ENCODE results near the gene TTC7B. TPM values are rescaled to one million over a fixed set of nuclear protein-coding genes. Genes with fewer than 3 reads are reported as not detected.
A peak's percentile ranks its signal among the peaks of the same experiment; 100 is the strongest.

The TTC7B gene
- total and polyA plus RNA-seq, 10 of the 15 experiments (the other 5 are each of a cell fraction or from before 2014, with no cell fraction given): under 0.01 to 1.1 (median 0.26) TPM; not detected in 2

- Histone ChIP-seq H3K4me3 (no peak overlapping the region), H3K27ac (ENCODE audit: control insufficient read depth, insufficient read depth) (no peak overlapping the region), H2AFZ (ENCODE audit: control insufficient read depth, low read depth, low read length) (no peak overlapping the region), H3K9ac (ENCODE audit: control insufficient read depth, insufficient read depth, low read length) (no peak overlapping the region), H3K79me2 (ENCODE audit: control insufficient read depth, insufficient read depth, low read length) (no peaks in the 10 kb centered on the region), H4K20me1 (ENCODE audit: control insufficient read depth, insufficient read depth) (no peaks in the 10 kb centered on the region), H3K36me3 (ENCODE audit: control insufficient read depth in 2 of 2, insufficient read depth in 2 of 2, low read length in 1 of 2) (no peaks in the 10 kb centered on the region), H3K27me3 (replicated peaks in 1 of 2; ENCODE audit: control insufficient read depth in 2 of 2, insufficient read depth in 2 of 2, low read length in 1 of 2) (no peaks in the 10 kb centered on the region), H3K9me3 (replicated peaks; ENCODE audit: control insufficient read depth, insufficient read depth, low read length) (no peaks in the 10 kb centered on the region), H3K4me1 (ENCODE audit: control insufficient read depth, insufficient read depth, low read length) (no peaks in the 10 kb centered on the region), H3K4me2 (ENCODE audit: control insufficient read depth, insufficient read depth) (no peak overlapping the region)
- CTCF ChIA-PET: no interaction called here
- SMC1A ChIA-PET (ENCODE audit: uncharacterized antibody, unreplicated experiment): interaction anchor here (0.6 kb wide), 1 partner anchor 227 kb away, joined by 3 read pairs; no protein-coding TSS in a partner anchor
- FAIRE-seq (no peak), DNase-seq (ENCODE audit: low read depth, low spot score) (no peak), ATAC-seq (peak; percentile 57)
- in situ Hi-C loops (cut with MboI): no loop called here
- POLR2A ChIA-PET: interaction anchor here (0.6 kb wide), 1 partner anchor 18 kb away, joined by 5 read pairs; no protein-coding TSS in a partner anchor
- RAD21 ChIA-PET (ENCODE audit: unreplicated experiment): no interaction called here
- WGBS (ENCODE audit: insufficient coverage, insufficient replicate concordance, low lambda C conversion rate, missing lambda C conversion rate): 34% methylated on average over 12 of the region's 12 CpGs
- BruUV-seq (replicated peaks): no TSS peak
- TF ChIP-seq IRF3 (IDR thresholded peaks at IDR 0.05): no peak
- peak; percentile 81 for TF ChIP-seq YY1 (IDR thresholded peaks at IDR 0.05; ENCODE audit: low read depth, low read length)
- no peak for TF ChIP-seq IKZF1 (conservative IDR thresholded peaks at IDR 0.05)
- peak; percentile 97 for TF ChIP-seq REST (IDR thresholded peaks at IDR 0.05; ENCODE audit: low read depth, low read length)
- TF ChIP-seq MYC (IDR thresholded peaks at IDR 0.05; ENCODE audit: insufficient read depth, insufficient read length, insufficient replicate concordance, low read length, severe bottlenecking): no peak
- no peak for TF ChIP-seq SMC3 (IDR thresholded peaks at IDR 0.05; ENCODE audit: borderline replicate concordance, low read length)
- TF ChIP-seq ELK1 (IDR thresholded peaks at IDR 0.05; ENCODE audit: low read depth, low read length): no peak
- intact Hi-C loops (cut with micrococcal nuclease; ENCODE audit: unreplicated experiment): no loop called here
These were observed 320.6 kb downstream of the TTC7B start for GRCh38 chr14:90495357-90496276.
